WTC11 (cell line): ENCODE data around the gene FMO5. TPM values are rescaled to one million over a fixed set of nuclear protein-coding genes. Genes with fewer than 3 reads are reported as not detected.

Experiments used
- ATAC-seq: fragments of 200-7000 bp; cut with Tn5 transposase; 2 replicates; pipeline ENCODE4 v1.10.0; 2021; ENCODE audit warnings: mild to moderate bottlenecking, moderate library complexity
- CTCF ChIA-PET: fragments of 300-600 bp; sonication (Branson Sonifier 250); formaldehyde crosslinking; loops from one replicate; lab custom pipeline; 2021; ENCODE audit warnings: antibody characterized with exemption; lab: Charles Lee
- POLR2A ChIA-PET: fragments of 350-600 bp; sonication (Branson Sonifier 250); formaldehyde crosslinking; loops from one replicate; lab custom pipeline; 2021; ENCODE audit warnings: antibody characterized with exemption; lab: Charles Lee
- DNase-seq: peaks from one replicate; pipeline ENCODE4 v3.0.0; 2021; ENCODE audit warnings: low spot score
- H3K27ac Mint-ChIP-seq: 2 replicates; pipeline ENCODE4 v1.8.0; 2021; ENCODE audit warnings: mixed read lengths
- H3K27me3 Mint-ChIP-seq: 2 replicates; pipeline ENCODE4 v1.8.0; 2021; ENCODE audit warnings: low read depth, mild to moderate bottlenecking, moderate library complexity, mixed read lengths
- H3K36me3 Mint-ChIP-seq: 2 replicates; pipeline ENCODE4 v1.8.0; 2021; ENCODE audit warnings: mixed read lengths
- H3K4me1 Mint-ChIP-seq: 2 replicates; pipeline ENCODE4 v1.8.0; 2022; ENCODE audit warnings: mixed read lengths
- H3K4me3 Mint-ChIP-seq: 2 replicates; pipeline ENCODE4 v1.8.0; 2021; ENCODE audit warnings: mild to moderate bottlenecking, moderate library complexity, mixed read lengths
- H3K9me3 Mint-ChIP-seq: 2 replicates; pipeline ENCODE4 v1.8.0; 2021; ENCODE audit warnings: mixed read lengths
- CBFB ChIP-seq: sonication (generic); formaldehyde crosslinking; IDR thresholded peaks from 2 replicates; pipeline ENCODE4 v1.8.1; 2022; ENCODE audit warnings: mild to moderate bottlenecking, low read depth, missing genetic modification reagents
- NR2C2 ChIP-seq: sonication (generic); formaldehyde crosslinking; IDR thresholded peaks from 2 replicates; pipeline ENCODE4 v1.8.0; 2022; ENCODE audit warnings: mild to moderate bottlenecking, missing genetic modification reagents
- OVOL2 ChIP-seq: fragments of 250-450 bp; sonication (Bioruptor Pico); IDR thresholded peaks from 2 replicates; pipeline ENCODE4 v1.9.0; 2021; ENCODE audit warnings: mild to moderate bottlenecking, borderline replicate concordance
- SMAD3 ChIP-seq: sonication (generic); formaldehyde crosslinking; IDR thresholded peaks from 2 replicates; pipeline ENCODE4 v1.8.0; 2022; ENCODE audit warnings: missing genetic modification reagents, mild to moderate bottlenecking, borderline replicate concordance
- TEAD4 ChIP-seq: sonication (generic); formaldehyde crosslinking; IDR thresholded peaks from 2 replicates; pipeline ENCODE4 v1.8.0; 2022; ENCODE audit warnings: mild to moderate bottlenecking, missing genetic modification reagents
- ZBTB21 ChIP-seq: sonication (generic); formaldehyde crosslinking; IDR thresholded peaks from 2 replicates; pipeline ENCODE4 v1.8.1; 2023; ENCODE audit warnings: mild to moderate bottlenecking, missing genetic modification reagents, borderline replicate concordance
- ZNF219 ChIP-seq: sonication (generic); formaldehyde crosslinking; IDR thresholded peaks from 2 replicates; pipeline ENCODE4 v1.8.0; 2023; ENCODE audit warnings: missing genetic modification reagents, mild to moderate bottlenecking, borderline replicate concordance
- ZNF317 ChIP-seq: sonication (generic); formaldehyde crosslinking; IDR thresholded peaks from 2 replicates; pipeline ENCODE4 v1.8.1; 2023; ENCODE audit warnings: low read depth, mild to moderate bottlenecking, moderate library complexity, missing genetic modification reagents, borderline replicate concordance
- ZNF416 ChIP-seq: fragments of 250-450 bp; sonication (Bioruptor Pico); IDR thresholded peaks from 2 replicates; pipeline ENCODE4 v1.9.0; 2021; ENCODE audit warnings: mild to moderate bottlenecking, inconsistent platforms
- total RNA-seq: library from RNA; stranded (reverse); gene quantifications from 3 replicates; pipeline ENCODE4 v1.2.3, GENCODE V29; 2021
- TF ChIP-seq, protein P1 (sequence below): fragments of 250-450 bp; sonication (Bioruptor Pico); IDR thresholded peaks from 2 replicates; pipeline ENCODE4 v1.9.0; 2021; ENCODE audit warnings: mild to moderate bottlenecking
- TF ChIP-seq, protein P2 (sequence below): sonication (generic); formaldehyde crosslinking; IDR thresholded peaks from 2 replicates; pipeline ENCODE4 v1.8.1; 2022; ENCODE audit warnings: low read depth, missing genetic modification reagents, borderline replicate concordance
- TF ChIP-seq, protein P3 (sequence below): sonication (generic); formaldehyde crosslinking; IDR thresholded peaks from 2 replicates; pipeline ENCODE4 v1.8.1; 2022; ENCODE audit warnings: mild to moderate bottlenecking, missing genetic modification reagents, moderate library complexity, borderline replicate concordance
- TF ChIP-seq, protein P4 (sequence below): fragments of 250-450 bp; sonication (Bioruptor Pico); IDR thresholded peaks from 2 replicates; pipeline ENCODE4 v2.1.2; 2022; ENCODE audit warnings: mild to moderate bottlenecking, moderate library complexity
- TF ChIP-seq, protein P5 (sequence below): sonication (generic); formaldehyde crosslinking; IDR thresholded peaks from 2 replicates; pipeline ENCODE4 v1.8.1; 2023; ENCODE audit warnings: mild to moderate bottlenecking, missing genetic modification reagents
- TF ChIP-seq, protein P6 (sequence below): sonication (generic); formaldehyde crosslinking; IDR thresholded peaks from 2 replicates; pipeline ENCODE4 v1.8.0; 2022; ENCODE audit warnings: missing genetic modification reagents
- TF ChIP-seq, protein P7 (sequence below): sonication (generic); formaldehyde crosslinking; IDR thresholded peaks from 2 replicates; pipeline ENCODE4 v1.8.0; 2023; ENCODE audit warnings: missing genetic modification reagents, mild to moderate bottlenecking, borderline replicate concordance
- TF ChIP-seq, protein P8 (sequence below): sonication (generic); formaldehyde crosslinking; IDR thresholded peaks from 2 replicates; pipeline ENCODE4 v1.8.1; 2022; ENCODE audit warnings: missing genetic modification reagents, borderline replicate concordance

Gene FMO5
- total RNA-seq, 1 experiment from 2014 or later: 3.3 TPM

DNA sequence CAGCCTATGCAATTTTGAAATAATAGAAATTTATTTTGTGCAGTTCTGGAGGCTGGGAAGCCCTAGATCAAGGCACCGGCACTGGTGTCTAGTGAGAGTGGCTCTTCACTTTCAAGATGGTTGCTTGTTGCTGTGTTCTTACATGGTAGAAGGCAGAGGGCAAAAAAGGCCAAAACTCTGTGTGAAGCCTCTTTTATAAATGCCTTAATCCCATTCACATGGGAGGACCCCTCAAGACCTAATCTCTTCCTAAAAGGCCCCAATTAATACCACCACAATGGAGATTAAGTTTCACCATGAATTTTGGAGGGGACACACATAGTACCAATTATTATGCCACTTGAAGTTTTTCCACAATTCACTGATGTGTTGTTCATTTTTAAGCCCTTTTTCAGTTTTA lies 73.9 kb downstream of the FMO5 start:
- peaks cover 12% of the 10 kb centered on the region for H3K4me1 Mint-ChIP-seq
- H3K36me3 Mint-ChIP-seq: peaks cover 2% of the 10 kb centered on the region
- H3K4me3 Mint-ChIP-seq: no peak overlapping the region
- ChIA-PET POLR2A (no interaction called here), CTCF (no interaction called here)
- ATAC-seq: no peak
- no peaks in the 10 kb centered on the region for H3K9me3 Mint-ChIP-seq
- no peaks in the 10 kb centered on the region for H3K27me3 Mint-ChIP-seq
- H3K27ac Mint-ChIP-seq: no peak overlapping the region
- no peak for DNase-seq
- TF ChIP-seq SMAD3: no peak
- TF ChIP-seq ZNF317: no peak
- TF ChIP-seq, protein P1, sequence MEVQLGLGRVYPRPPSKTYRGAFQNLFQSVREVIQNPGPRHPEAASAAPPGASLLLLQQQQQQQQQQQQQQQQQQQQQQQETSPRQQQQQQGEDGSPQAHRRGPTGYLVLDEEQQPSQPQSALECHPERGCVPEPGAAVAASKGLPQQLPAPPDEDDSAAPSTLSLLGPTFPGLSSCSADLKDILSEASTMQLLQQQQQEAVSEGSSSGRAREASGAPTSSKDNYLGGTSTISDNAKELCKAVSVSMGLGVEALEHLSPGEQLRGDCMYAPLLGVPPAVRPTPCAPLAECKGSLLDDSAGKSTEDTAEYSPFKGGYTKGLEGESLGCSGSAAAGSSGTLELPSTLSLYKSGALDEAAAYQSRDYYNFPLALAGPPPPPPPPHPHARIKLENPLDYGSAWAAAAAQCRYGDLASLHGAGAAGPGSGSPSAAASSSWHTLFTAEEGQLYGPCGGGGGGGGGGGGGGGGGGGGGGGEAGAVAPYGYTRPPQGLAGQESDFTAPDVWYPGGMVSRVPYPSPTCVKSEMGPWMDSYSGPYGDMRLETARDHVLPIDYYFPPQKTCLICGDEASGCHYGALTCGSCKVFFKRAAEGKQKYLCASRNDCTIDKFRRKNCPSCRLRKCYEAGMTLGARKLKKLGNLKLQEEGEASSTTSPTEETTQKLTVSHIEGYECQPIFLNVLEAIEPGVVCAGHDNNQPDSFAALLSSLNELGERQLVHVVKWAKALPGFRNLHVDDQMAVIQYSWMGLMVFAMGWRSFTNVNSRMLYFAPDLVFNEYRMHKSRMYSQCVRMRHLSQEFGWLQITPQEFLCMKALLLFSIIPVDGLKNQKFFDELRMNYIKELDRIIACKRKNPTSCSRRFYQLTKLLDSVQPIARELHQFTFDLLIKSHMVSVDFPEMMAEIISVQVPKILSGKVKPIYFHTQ: no peak
- TF ChIP-seq, protein P2, sequence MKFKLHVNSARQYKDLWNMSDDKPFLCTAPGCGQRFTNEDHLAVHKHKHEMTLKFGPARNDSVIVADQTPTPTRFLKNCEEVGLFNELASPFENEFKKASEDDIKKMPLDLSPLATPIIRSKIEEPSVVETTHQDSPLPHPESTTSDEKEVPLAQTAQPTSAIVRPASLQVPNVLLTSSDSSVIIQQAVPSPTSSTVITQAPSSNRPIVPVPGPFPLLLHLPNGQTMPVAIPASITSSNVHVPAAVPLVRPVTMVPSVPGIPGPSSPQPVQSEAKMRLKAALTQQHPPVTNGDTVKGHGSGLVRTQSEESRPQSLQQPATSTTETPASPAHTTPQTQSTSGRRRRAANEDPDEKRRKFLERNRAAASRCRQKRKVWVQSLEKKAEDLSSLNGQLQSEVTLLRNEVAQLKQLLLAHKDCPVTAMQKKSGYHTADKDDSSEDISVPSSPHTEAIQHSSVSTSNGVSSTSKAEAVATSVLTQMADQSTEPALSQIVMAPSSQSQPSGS (CRISPR knock-in tag): no peak
- TF ChIP-seq TEAD4 (CRISPR knock-in tag): no peak
- TF ChIP-seq ZBTB21 (CRISPR knock-in tag): no peak
- TF ChIP-seq CBFB: no peak
- TF ChIP-seq, protein P3, sequence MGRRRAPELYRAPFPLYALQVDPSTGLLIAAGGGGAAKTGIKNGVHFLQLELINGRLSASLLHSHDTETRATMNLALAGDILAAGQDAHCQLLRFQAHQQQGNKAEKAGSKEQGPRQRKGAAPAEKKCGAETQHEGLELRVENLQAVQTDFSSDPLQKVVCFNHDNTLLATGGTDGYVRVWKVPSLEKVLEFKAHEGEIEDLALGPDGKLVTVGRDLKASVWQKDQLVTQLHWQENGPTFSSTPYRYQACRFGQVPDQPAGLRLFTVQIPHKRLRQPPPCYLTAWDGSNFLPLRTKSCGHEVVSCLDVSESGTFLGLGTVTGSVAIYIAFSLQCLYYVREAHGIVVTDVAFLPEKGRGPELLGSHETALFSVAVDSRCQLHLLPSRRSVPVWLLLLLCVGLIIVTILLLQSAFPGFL (CRISPR knock-in tag): no peak
- TF ChIP-seq, protein P4, sequence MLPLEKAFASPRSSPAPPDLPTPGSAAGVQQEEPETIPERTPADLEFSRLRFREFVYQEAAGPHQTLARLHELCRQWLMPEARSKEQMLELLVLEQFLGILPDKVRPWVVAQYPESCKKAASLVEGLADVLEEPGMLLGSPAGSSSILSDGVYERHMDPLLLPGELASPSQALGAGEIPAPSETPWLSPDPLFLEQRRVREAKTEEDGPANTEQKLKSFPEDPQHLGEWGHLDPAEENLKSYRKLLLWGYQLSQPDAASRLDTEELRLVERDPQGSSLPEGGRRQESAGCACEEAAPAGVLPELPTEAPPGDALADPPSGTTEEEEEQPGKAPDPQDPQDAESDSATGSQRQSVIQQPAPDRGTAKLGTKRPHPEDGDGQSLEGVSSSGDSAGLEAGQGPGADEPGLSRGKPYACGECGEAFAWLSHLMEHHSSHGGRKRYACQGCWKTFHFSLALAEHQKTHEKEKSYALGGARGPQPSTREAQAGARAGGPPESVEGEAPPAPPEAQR (CRISPR knock-in tag): no peak
- TF ChIP-seq, protein P5, sequence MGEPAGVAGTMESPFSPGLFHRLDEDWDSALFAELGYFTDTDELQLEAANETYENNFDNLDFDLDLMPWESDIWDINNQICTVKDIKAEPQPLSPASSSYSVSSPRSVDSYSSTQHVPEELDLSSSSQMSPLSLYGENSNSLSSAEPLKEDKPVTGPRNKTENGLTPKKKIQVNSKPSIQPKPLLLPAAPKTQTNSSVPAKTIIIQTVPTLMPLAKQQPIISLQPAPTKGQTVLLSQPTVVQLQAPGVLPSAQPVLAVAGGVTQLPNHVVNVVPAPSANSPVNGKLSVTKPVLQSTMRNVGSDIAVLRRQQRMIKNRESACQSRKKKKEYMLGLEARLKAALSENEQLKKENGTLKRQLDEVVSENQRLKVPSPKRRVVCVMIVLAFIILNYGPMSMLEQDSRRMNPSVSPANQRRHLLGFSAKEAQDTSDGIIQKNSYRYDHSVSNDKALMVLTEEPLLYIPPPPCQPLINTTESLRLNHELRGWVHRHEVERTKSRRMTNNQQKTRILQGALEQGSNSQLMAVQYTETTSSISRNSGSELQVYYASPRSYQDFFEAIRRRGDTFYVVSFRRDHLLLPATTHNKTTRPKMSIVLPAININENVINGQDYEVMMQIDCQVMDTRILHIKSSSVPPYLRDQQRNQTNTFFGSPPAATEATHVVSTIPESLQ (CRISPR knock-in tag): no peak
- no peak for TF ChIP-seq ZNF416 (CRISPR knock-in tag)
- TF ChIP-seq OVOL2: no peak
- TF ChIP-seq, protein P6, sequence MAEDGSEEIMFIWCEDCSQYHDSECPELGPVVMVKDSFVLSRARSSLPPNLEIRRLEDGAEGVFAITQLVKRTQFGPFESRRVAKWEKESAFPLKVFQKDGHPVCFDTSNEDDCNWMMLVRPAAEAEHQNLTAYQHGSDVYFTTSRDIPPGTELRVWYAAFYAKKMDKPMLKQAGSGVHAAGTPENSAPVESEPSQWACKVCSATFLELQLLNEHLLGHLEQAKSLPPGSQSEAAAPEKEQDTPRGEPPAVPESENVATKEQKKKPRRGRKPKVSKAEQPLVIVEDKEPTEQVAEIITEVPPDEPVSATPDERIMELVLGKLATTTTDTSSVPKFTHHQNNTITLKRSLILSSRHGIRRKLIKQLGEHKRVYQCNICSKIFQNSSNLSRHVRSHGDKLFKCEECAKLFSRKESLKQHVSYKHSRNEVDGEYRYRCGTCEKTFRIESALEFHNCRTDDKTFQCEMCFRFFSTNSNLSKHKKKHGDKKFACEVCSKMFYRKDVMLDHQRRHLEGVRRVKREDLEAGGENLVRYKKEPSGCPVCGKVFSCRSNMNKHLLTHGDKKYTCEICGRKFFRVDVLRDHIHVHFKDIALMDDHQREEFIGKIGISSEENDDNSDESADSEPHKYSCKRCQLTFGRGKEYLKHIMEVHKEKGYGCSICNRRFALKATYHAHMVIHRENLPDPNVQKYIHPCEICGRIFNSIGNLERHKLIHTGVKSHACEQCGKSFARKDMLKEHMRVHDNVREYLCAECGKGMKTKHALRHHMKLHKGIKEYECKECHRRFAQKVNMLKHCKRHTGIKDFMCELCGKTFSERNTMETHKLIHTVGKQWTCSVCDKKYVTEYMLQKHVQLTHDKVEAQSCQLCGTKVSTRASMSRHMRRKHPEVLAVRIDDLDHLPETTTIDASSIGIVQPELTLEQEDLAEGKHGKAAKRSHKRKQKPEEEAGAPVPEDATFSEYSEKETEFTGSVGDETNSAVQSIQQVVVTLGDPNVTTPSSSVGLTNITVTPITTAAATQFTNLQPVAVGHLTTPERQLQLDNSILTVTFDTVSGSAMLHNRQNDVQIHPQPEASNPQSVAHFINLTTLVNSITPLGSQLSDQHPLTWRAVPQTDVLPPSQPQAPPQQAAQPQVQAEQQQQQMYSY (CRISPR knock-in tag): no peak
- TF ChIP-seq, protein P7, sequence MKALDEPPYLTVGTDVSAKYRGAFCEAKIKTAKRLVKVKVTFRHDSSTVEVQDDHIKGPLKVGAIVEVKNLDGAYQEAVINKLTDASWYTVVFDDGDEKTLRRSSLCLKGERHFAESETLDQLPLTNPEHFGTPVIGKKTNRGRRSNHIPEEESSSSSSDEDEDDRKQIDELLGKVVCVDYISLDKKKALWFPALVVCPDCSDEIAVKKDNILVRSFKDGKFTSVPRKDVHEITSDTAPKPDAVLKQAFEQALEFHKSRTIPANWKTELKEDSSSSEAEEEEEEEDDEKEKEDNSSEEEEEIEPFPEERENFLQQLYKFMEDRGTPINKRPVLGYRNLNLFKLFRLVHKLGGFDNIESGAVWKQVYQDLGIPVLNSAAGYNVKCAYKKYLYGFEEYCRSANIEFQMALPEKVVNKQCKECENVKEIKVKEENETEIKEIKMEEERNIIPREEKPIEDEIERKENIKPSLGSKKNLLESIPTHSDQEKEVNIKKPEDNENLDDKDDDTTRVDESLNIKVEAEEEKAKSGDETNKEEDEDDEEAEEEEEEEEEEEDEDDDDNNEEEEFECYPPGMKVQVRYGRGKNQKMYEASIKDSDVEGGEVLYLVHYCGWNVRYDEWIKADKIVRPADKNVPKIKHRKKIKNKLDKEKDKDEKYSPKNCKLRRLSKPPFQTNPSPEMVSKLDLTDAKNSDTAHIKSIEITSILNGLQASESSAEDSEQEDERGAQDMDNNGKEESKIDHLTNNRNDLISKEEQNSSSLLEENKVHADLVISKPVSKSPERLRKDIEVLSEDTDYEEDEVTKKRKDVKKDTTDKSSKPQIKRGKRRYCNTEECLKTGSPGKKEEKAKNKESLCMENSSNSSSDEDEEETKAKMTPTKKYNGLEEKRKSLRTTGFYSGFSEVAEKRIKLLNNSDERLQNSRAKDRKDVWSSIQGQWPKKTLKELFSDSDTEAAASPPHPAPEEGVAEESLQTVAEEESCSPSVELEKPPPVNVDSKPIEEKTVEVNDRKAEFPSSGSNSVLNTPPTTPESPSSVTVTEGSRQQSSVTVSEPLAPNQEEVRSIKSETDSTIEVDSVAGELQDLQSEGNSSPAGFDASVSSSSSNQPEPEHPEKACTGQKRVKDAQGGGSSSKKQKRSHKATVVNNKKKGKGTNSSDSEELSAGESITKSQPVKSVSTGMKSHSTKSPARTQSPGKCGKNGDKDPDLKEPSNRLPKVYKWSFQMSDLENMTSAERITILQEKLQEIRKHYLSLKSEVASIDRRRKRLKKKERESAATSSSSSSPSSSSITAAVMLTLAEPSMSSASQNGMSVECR (CRISPR knock-in tag): no peak
- no peak for TF ChIP-seq ZNF219 (CRISPR knock-in tag)
- TF ChIP-seq NR2C2 (CRISPR knock-in tag): no peak
- TF ChIP-seq, protein P8, sequence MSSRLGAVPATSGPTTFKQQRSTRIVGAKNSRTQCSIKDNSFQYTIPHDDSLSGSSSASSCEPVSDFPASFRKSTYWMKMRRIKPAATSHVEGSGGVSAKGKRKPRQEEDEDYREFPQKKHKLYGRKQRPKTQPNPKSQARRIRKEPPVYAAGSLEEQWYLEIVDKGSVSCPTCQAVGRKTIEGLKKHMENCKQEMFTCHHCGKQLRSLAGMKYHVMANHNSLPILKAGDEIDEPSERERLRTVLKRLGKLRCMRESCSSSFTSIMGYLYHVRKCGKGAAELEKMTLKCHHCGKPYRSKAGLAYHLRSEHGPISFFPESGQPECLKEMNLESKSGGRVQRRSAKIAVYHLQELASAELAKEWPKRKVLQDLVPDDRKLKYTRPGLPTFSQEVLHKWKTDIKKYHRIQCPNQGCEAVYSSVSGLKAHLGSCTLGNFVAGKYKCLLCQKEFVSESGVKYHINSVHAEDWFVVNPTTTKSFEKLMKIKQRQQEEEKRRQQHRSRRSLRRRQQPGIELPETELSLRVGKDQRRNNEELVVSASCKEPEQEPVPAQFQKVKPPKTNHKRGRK (CRISPR knock-in tag): no peak
